Muscle of leg (tissue), 11 donors: Measurements from ENCODE around the gene TSEN2. TPM values are rescaled to one million over a fixed set of nuclear protein-coding genes. Genes with fewer than 3 reads are reported as not detected.

Experiments
- DNase-seq: peaks from one replicate; pipeline ENCODE4 v3.0.0; 2013
- H3K27ac ChIP-seq: one replicate; pipeline ENCODE4 v1.5.1; 2013; ENCODE audit warnings: mild to moderate bottlenecking, low read length, control low read depth
- H3K27me3 ChIP-seq: one replicate; pipeline ENCODE4 v1.6.1; 2013; ENCODE audit warnings: low read length; ENCODE audit not compliant: control insufficient read depth, insufficient read depth
- H3K36me3 ChIP-seq: one replicate; pipeline ENCODE4 v1.6.1; 2013; ENCODE audit warnings: low read length; ENCODE audit not compliant: control insufficient read depth, insufficient read depth
- H3K4me1 ChIP-seq: one replicate; pipeline ENCODE4 v1.6.1; 2013; ENCODE audit warnings: low read length; ENCODE audit not compliant: control insufficient read depth, insufficient read depth
- H3K4me3 ChIP-seq: one replicate; pipeline ENCODE4 v1.5.1; 2013; ENCODE audit warnings: low read length, control low read depth
- H3K9me3 ChIP-seq: replicated peaks from 2 replicates; pipeline ENCODE4 v1.6.1; 2013; ENCODE audit warnings: low read depth, low read length; ENCODE audit not compliant: control insufficient read depth
- WGBS: methylation state at CpG from one replicate; pipeline ENCODE4 v1.1.5; 2013; ENCODE audit warnings: missing lambda C conversion rate; ENCODE audit not compliant: insufficient coverage; 5-methylcytosine and 5-hydroxymethylcytosine counted together
- polyA plus RNA-seq, 8 donors: library from polyadenylated mRNA; unstranded; fragments of 120-200 nt; gene quantifications; one replicate each; pipeline versions ENCODE4 v1.2.1 to v1.2.3, GENCODE V29; 2013; ENCODE audit warnings: inconsistent platforms in 1 of 8, low replicate concordance in 1 of 8; ENCODE audit not compliant: insufficient read length in 8 of 8, insufficient read depth in 1 of 8
- total RNA-seq: library from RNA; stranded (reverse); fragments of 120-200 nt; gene quantifications from one replicate; pipeline ENCODE4 v1.2.4, GENCODE V29; 2013

Gene TSEN2
- total and polyA plus RNA-seq, 9 donors, result 7.8 to 16.4 (median 11.2) TPM

GRCh38 chr3:12496453-12496761, 12.1 kb downstream of the TSEN2 start:
- Histone ChIP-seq H3K27ac (no peak overlapping the region), H3K9me3 (no peaks in the 10 kb centered on the region), H3K36me3 (peaks cover 49% of the 10 kb centered on the region), H3K4me1 (no peaks in the 10 kb centered on the region), H3K27me3 (no peaks in the 10 kb centered on the region), H3K4me3 (no peak overlapping the region)
- WGBS, result no CpG with 5 or more reads among the region's 1 CpG
- no peak for DNase-seq

GRCh38 chr3:12499474-12499873, 15.2 kb downstream of the TSEN2 start:
- H3K4me1 ChIP-seq, result no peaks in the 10 kb centered on the region
- no peak overlapping the region for H3K27ac ChIP-seq
- H3K36me3 ChIP-seq, result peaks cover 55% of the 10 kb centered on the region
- WGBS, result 94% methylated on average over 3 of the region's 5 CpGs
- no peak overlapping the region for H3K4me3 ChIP-seq
- no peak for DNase-seq
- no peaks in the 10 kb centered on the region for H3K9me3 ChIP-seq
- no peaks in the 10 kb centered on the region for H3K27me3 ChIP-seq

- Histone ChIP-seq H3K4me1 (no peaks in the 10 kb centered on the region), H3K36me3 (peaks cover 47% of the 10 kb centered on the region), H3K9me3 (no peaks in the 10 kb centered on the region), H3K27me3 (no peaks in the 10 kb centered on the region), H3K27ac (no peak overlapping the region), H3K4me3 (no peak overlapping the region)
- no peak for DNase-seq
- WGBS, result 46% methylated on average over 2 of the region's 7 CpGs
Observed at GRCh38 chr3:12501360-12502020, 17.2 kb downstream of the TSEN2 start.

GRCh38 chr3:12503126-12503957, 19.1 kb downstream of the TSEN2 start:
- Histone ChIP-seq H3K36me3 (peaks cover 35% of the 10 kb centered on the region), H3K9me3 (no peaks in the 10 kb centered on the region), H3K27me3 (no peaks in the 10 kb centered on the region), H3K4me3 (no peak overlapping the region), H3K4me1 (peaks cover 12% of the 10 kb centered on the region), H3K27ac (no peak overlapping the region)
- DNase-seq, result no peak
- WGBS, result 80% methylated on average over 14 of the region's 18 CpGs

GRCh38 chr3:12506201-12506709, 22.0 kb downstream of the TSEN2 start:
- H3K4me3 ChIP-seq, result no peak overlapping the region
- WGBS, result 95% methylated on average over 4 of the region's 5 CpGs
- no peak for DNase-seq
- H3K9me3 ChIP-seq, result no peaks in the 10 kb centered on the region
- H3K27me3 ChIP-seq, result no peaks in the 10 kb centered on the region
- H3K27ac ChIP-seq, result no peak overlapping the region
- peaks cover 13% of the 10 kb centered on the region for H3K4me1 ChIP-seq
- peaks cover 21% of the 10 kb centered on the region for H3K36me3 ChIP-seq

GRCh38 chr3:12507591-12508281, 23.5 kb downstream of the TSEN2 start:
- peak; percentile 71 for DNase-seq
- H3K36me3 ChIP-seq, result peaks cover 22% of the 10 kb centered on the region

GRCh38 chr3:12508291-12508700, 24.0 kb downstream of the TSEN2 start:
- peak overlapping the region; percentile 74 for H3K27ac ChIP-seq
- WGBS, result 56% methylated on average over 3 of the region's 5 CpGs
- no peaks in the 10 kb centered on the region for H3K27me3 ChIP-seq
- no peaks in the 10 kb centered on the region for H3K9me3 ChIP-seq
- no peak overlapping the region for H3K4me3 ChIP-seq
- H3K4me1 ChIP-seq, result peaks cover 13% of the 10 kb centered on the region
- no peak for DNase-seq
- H3K36me3 ChIP-seq, result peaks cover 18% of the 10 kb centered on the region

More at GRCh38 chr3:12507591-12508281, 23.5 kb downstream of the TSEN2 start:
- H3K27me3 ChIP-seq, result no peaks in the 10 kb centered on the region
- 57% methylated on average over 7 of the region's 8 CpGs for WGBS
- peaks cover 13% of the 10 kb centered on the region for H3K4me1 ChIP-seq
- no peak overlapping the region for H3K4me3 ChIP-seq
- H3K27ac ChIP-seq, result peak overlapping the region; percentile 74
- H3K9me3 ChIP-seq, result no peaks in the 10 kb centered on the region

GRCh38 chr3:12509466-12509865, 25.2 kb downstream of the TSEN2 start:
- Histone ChIP-seq H3K27me3 (no peaks in the 10 kb centered on the region), H3K4me1 (peaks cover 13% of the 10 kb centered on the region), H3K9me3 (no peaks in the 10 kb centered on the region), H3K4me3 (no peak overlapping the region), H3K36me3 (peaks cover 17% of the 10 kb centered on the region), H3K27ac (no peak overlapping the region)
- WGBS, result 100% methylated on average over 1 of the region's 3 CpGs
- no peak for DNase-seq

- H3K4me1 ChIP-seq, result peaks cover 13% of the 10 kb centered on the region
- DNase-seq, result peak; percentile 47
- H3K36me3 ChIP-seq, result peaks cover 14% of the 10 kb centered on the region
- no peaks in the 10 kb centered on the region for H3K27me3 ChIP-seq
- no peak overlapping the region for H3K4me3 ChIP-seq
- H3K27ac ChIP-seq, result no peak overlapping the region
- no CpG with 5 or more reads among the region's 4 CpGs for WGBS
- no peaks in the 10 kb centered on the region for H3K9me3 ChIP-seq
Observed at GRCh38 chr3:12512534-12513118, 28.3 kb downstream of the TSEN2 start.
